HepG2 (cell line): ENCODE results near the gene SETD1A. TPM values are rescaled to one million over a fixed set of nuclear protein-coding genes. Genes with fewer than 3 reads are reported as not detected.
A peak's percentile ranks its signal among the peaks of the same experiment; 100 is the strongest.

Source experiments
- BHLHE40 ChIP-seq: IDR thresholded peaks from 2 replicates; pipeline ENCODE4 v1.6.1; 2011; ENCODE audit warnings: low read length, improper control_type of control experiment
- EEA1 ChIP-seq: sonication (generic); formaldehyde crosslinking; IDR thresholded peaks from 2 replicates; pipeline ENCODE4 v1.5.1; 2020; ENCODE audit warnings: mild to moderate bottlenecking, missing genetic modification reagents, borderline replicate concordance
- NFRKB ChIP-seq: fragments of 450-650 bp; IDR thresholded peaks from 2 replicates; pipeline ENCODE4 v1.6.1; 2017
- SMYD3 ChIP-seq: sonication (generic); formaldehyde crosslinking; IDR thresholded peaks from 2 replicates; pipeline ENCODE4 v1.8.1; 2023; ENCODE audit warnings: mild to moderate bottlenecking, missing genetic modification reagents
- SNAPC4 ChIP-seq: sonication (generic); formaldehyde crosslinking; IDR thresholded peaks from 2 replicates; pipeline ENCODE4 v1.4.0; 2020; ENCODE audit warnings: mild to moderate bottlenecking, missing genetic modification reagents
- ZBTB40 ChIP-seq, 2 experiments: fragments of 450-650 bp in 1 of 2; sonication (generic) in 1 of 2; formaldehyde crosslinking in 1 of 2; IDR thresholded peaks; 2 replicates each; pipeline versions ENCODE4 v1.6.1 to v1.8.0; 2016 to 2022; ENCODE audit warnings: antibody characterized with exemption in 1 of 2, mild to moderate bottlenecking in 1 of 2, missing genetic modification reagents in 1 of 2
- ZNF138 ChIP-seq: sonication (generic); formaldehyde crosslinking; IDR thresholded peaks from 2 replicates; pipeline ENCODE4 v1.5.0; 2020; ENCODE audit warnings: mild to moderate bottlenecking, low read depth, missing genetic modification reagents
- ZNF260 ChIP-seq: sonication (generic); formaldehyde crosslinking; IDR thresholded peaks from 2 replicates; pipeline ENCODE4 v1.4.0; 2020; ENCODE audit warnings: missing genetic modification reagents, low read depth, mild to moderate bottlenecking, borderline replicate concordance
- ZNF704 ChIP-seq: sonication (generic); formaldehyde crosslinking; IDR thresholded peaks from 2 replicates; pipeline ENCODE4 v1.8.1; 2023; ENCODE audit warnings: mild to moderate bottlenecking, inconsistent platforms, moderate library complexity, missing genetic modification reagents, borderline replicate concordance
- ZNF709 ChIP-seq: sonication (generic); formaldehyde crosslinking; IDR thresholded peaks from 2 replicates; pipeline ENCODE4 v1.5.0; 2020; ENCODE audit warnings: mild to moderate bottlenecking, missing genetic modification reagents
- polyA plus RNA-seq, 8 experiments: library from polyadenylated mRNA; depleted of rRNA in 3 of 8; stranded (reverse) in 7 of 8; unstranded in 1 of 8; fragments of >200 nt; fragmentation: Illumina TruSeq in 4 of 8; extraction: Trizol in 4 of 8; gene quantifications; 2 replicates each; pipeline versions ENCODE4 v1.2.1 to v1.2.3, GENCODE V29; 2011 to 2016; ENCODE audit warnings: low read depth in 4 of 8, missing spikeins in 1 of 8, mixed read lengths in 1 of 8; ENCODE audit not compliant: insufficient read depth in 1 of 8
- total RNA-seq, 5 experiments: library from RNA; depleted of rRNA; stranded (reverse); fragments of >200 nt; fragmentation: Illumina TruSeq; extraction: Trizol; gene quantifications; 2 replicates each; pipeline ENCODE4 v1.2.3, GENCODE V29; 2016; ENCODE audit warnings: low read depth in 1 of 5

Gene SETD1A
- total and polyA plus RNA-seq, 2 of the 13 experiments (the other 11 are each of a cell fraction or from before 2014, with no cell fraction given) = 3.8 to 5.6 TPM

GRCh38 chr16:30949650-30950515, 7.7 kb upstream of the SETD1A start (continued):
- TF ChIP-seq ZBTB40 (IDR thresholded peaks at IDR 0.05) (no peak), ZBTB40 (CRISPR knock-in tag; IDR thresholded peaks at IDR 0.05) (peak; percentile 48), ZNF709 (0 out of 2 replicates have a peak, but pooled peaks have one; percentile 62), ZNF704 (CRISPR knock-in tag) (no peak), EEA1 (CRISPR knock-in tag) (0 out of 2 replicates have a peak, but pooled peaks have one; percentile 38), ZNF260 (no peak), SNAPC4 (CRISPR knock-in tag) (no peak), ZNF138 (CRISPR knock-in tag) (peak; percentile 83), SMYD3 (CRISPR knock-in tag) (peak; percentile 74; the same call in 1 of the 2 replicates), NFRKB (no peak), BHLHE40 (0 out of 2 replicates have a peak, but pooled peaks have one; percentile 8)
